ENCODE data around the gene GSG1L.

Gene GSG1L

DNA sequence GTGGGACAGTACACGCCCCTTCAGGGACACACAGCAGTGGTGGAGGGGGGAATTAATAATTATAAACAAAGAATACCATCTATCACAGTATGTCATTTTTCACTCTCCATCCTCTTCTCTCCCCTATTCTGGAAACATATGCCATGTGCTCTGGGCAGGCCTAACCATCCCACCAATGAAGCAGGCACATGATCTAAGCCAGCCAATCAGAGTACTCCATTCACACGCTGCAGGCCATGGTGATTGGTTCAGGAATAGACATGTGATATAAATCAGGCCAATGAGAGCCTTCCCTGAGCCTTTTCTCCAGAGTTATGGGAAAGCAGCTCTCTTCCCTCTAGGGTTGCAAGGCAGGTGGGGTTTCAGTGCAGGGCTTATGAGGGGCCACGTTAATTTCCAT is 36.5 kb downstream of the GSG1L start:
- no peaks in the 10 kb centered on the region for H3K27me3 ChIP-seq (ENCODE audit: low read length)
- H4K20me1 ChIP-seq (ENCODE audit: low read depth, low read length) = no peaks in the 10 kb centered on the region
- no peak overlapping the region for H3K4me3 ChIP-seq (ENCODE audit: insufficient read depth, low read length, poor library complexity, severe bottlenecking)
- H3F3A ChIP-seq (ENCODE audit: insufficient read depth) = no peaks in the 10 kb centered on the region
- no peaks in the 10 kb centered on the region for H3K9me2 ChIP-seq (replicated peaks; ENCODE audit: insufficient read depth, low read length)
- no peak overlapping the region for H3K9ac ChIP-seq (ENCODE audit: low read length)
- no peak overlapping the region for H3K4me2 ChIP-seq (ENCODE audit: low read depth, low read length, poor library complexity, severe bottlenecking)
- H2AFZ ChIP-seq (ENCODE audit: low read depth, low read length, severe bottlenecking) = no peak overlapping the region
- H3K9me3 ChIP-seq (ENCODE audit: insufficient read depth, low read length) = no peaks in the 10 kb centered on the region
- TF ChIP-seq, protein P1, sequence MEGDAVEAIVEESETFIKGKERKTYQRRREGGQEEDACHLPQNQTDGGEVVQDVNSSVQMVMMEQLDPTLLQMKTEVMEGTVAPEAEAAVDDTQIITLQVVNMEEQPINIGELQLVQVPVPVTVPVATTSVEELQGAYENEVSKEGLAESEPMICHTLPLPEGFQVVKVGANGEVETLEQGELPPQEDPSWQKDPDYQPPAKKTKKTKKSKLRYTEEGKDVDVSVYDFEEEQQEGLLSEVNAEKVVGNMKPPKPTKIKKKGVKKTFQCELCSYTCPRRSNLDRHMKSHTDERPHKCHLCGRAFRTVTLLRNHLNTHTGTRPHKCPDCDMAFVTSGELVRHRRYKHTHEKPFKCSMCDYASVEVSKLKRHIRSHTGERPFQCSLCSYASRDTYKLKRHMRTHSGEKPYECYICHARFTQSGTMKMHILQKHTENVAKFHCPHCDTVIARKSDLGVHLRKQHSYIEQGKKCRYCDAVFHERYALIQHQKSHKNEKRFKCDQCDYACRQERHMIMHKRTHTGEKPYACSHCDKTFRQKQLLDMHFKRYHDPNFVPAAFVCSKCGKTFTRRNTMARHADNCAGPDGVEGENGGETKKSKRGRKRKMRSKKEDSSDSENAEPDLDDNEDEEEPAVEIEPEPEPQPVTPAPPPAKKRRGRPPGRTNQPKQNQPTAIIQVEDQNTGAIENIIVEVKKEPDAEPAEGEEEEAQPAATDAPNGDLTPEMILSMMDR (IDR thresholded peaks at IDR 0.05; ENCODE audit: insufficient read depth, low read length, poor library complexity, severe bottlenecking) = no peak
- TF ChIP-seq EZH2phosphoT487 (conservative IDR thresholded peaks at IDR 0.05; ENCODE audit: low read length) = no peak
- no peak overlapping the region for H3K27ac ChIP-seq (ENCODE audit: low read depth, low read length)
- no peaks in the 10 kb centered on the region for H3K36me3 ChIP-seq (ENCODE audit: low read length)
- H3K79me2 ChIP-seq (ENCODE audit: insufficient read depth, low read length) = no peaks in the 10 kb centered on the region

DNA sequence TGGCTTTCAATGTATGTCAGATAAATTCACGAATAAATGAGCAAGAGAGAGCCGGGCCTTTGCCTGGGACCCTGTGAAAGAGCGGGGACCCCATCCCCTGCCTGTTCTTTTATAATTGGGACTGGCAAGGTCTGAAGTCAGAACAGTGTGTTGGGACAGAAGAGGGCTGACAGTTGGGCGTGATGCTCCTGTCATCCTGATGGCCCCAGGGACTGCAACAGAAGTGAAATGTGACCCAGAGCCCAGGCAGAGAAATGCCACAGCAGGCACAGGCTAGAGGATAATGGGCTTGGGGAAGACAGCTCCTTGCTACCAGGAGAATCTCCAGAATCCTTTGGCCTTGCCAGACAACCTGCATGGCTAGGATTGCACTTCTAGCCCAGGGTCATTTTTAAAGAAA is 37.9 kb downstream of the GSG1L start:
- H3K27me3 ChIP-seq (ENCODE audit: low read length) = no peaks in the 10 kb centered on the region
- TF ChIP-seq, protein P1 (IDR thresholded peaks at IDR 0.05; ENCODE audit: insufficient read depth, low read length, poor library complexity, severe bottlenecking) = no peak
- no peak for TF ChIP-seq EZH2phosphoT487 (conservative IDR thresholded peaks at IDR 0.05; ENCODE audit: low read length)
- no peaks in the 10 kb centered on the region for H3F3A ChIP-seq (ENCODE audit: insufficient read depth)

GRCh38 chr16:28019218-28019617 is 44.3 kb downstream of the GSG1L start:
- H2AFZ ChIP-seq (ENCODE audit: low read depth, low read length, severe bottlenecking) = no peak overlapping the region
- H3K4me2 ChIP-seq (ENCODE audit: low read depth, low read length, poor library complexity, severe bottlenecking) = no peak overlapping the region
- no peak overlapping the region for H3K4me3 ChIP-seq (ENCODE audit: insufficient read depth, low read length, poor library complexity, severe bottlenecking)
- H3F3A ChIP-seq (ENCODE audit: insufficient read depth) = no peaks in the 10 kb centered on the region
- no peaks in the 10 kb centered on the region for H3K36me3 ChIP-seq (ENCODE audit: low read length)
- no peak overlapping the region for H3K9ac ChIP-seq (ENCODE audit: low read length)
- no peaks in the 10 kb centered on the region for H3K9me2 ChIP-seq (replicated peaks; ENCODE audit: insufficient read depth, low read length)
- no peak for TF ChIP-seq EZH2phosphoT487 (conservative IDR thresholded peaks at IDR 0.05; ENCODE audit: low read length)
- TF ChIP-seq, protein P1 (IDR thresholded peaks at IDR 0.05; ENCODE audit: insufficient read depth, low read length, poor library complexity, severe bottlenecking) = no peak
- no peak overlapping the region for H3K27ac ChIP-seq (ENCODE audit: low read depth, low read length)
- H3K9me3 ChIP-seq (ENCODE audit: insufficient read depth, low read length) = no peaks in the 10 kb centered on the region
- no peaks in the 10 kb centered on the region for H3K79me2 ChIP-seq (ENCODE audit: insufficient read depth, low read length)
- peaks cover 5% of the 10 kb centered on the region; the same call in 1 of the 2 replicates for H3K27me3 ChIP-seq (ENCODE audit: low read length)
- no peaks in the 10 kb centered on the region for H4K20me1 ChIP-seq (ENCODE audit: low read depth, low read length)

More for the DNA sequence above, 37.9 kb downstream of the GSG1L start:
- H3K36me3 ChIP-seq (ENCODE audit: low read length) = no peaks in the 10 kb centered on the region
- no peak overlapping the region for H3K4me2 ChIP-seq (ENCODE audit: low read depth, low read length, poor library complexity, severe bottlenecking)
- H4K20me1 ChIP-seq (ENCODE audit: low read depth, low read length) = no peaks in the 10 kb centered on the region
- H2AFZ ChIP-seq (ENCODE audit: low read depth, low read length, severe bottlenecking) = no peak overlapping the region
- no peaks in the 10 kb centered on the region for H3K9me3 ChIP-seq (ENCODE audit: insufficient read depth, low read length)
- H3K9ac ChIP-seq (ENCODE audit: low read length) = no peak overlapping the region
- no peak overlapping the region for H3K4me3 ChIP-seq (ENCODE audit: insufficient read depth, low read length, poor library complexity, severe bottlenecking)
- no peak overlapping the region for H3K27ac ChIP-seq (ENCODE audit: low read depth, low read length)
- no peaks in the 10 kb centered on the region for H3K79me2 ChIP-seq (ENCODE audit: insufficient read depth, low read length)
- H3K9me2 ChIP-seq (replicated peaks; ENCODE audit: insufficient read depth, low read length) = no peaks in the 10 kb centered on the region
